HCT116 (cell line): ENCODE measurements around the gene CEMIP2. TPM values are rescaled to one million over a fixed set of nuclear protein-coding genes. Genes with fewer than 3 reads are reported as not detected.

ENCODE experiments used
- ATAC-seq: fragments of 200-7000 bp; cut with Tn5 transposase; 2 replicates; pipeline ENCODE4 v1.9.1; 2020; ENCODE audit warnings: mild to moderate bottlenecking, moderate library complexity
- BruUV-seq: library from RNA; stranded (reverse); fragments of 400-500 nt; replicated peaks from 2 replicates; lab custom pipeline; 2021; lab: Mats Ljungman, UMichigan
- CTCF ChIA-PET: fragments of 300-600 bp; sonication (Branson Sonifier 250); formaldehyde crosslinking; loops from one replicate; lab custom pipeline; 2021; ENCODE audit warnings: antibody characterized with exemption; lab: Charles Lee
- POLR2A ChIA-PET: fragments of 300-600, 350-600 bp; sonication (Branson Sonifier 250); formaldehyde crosslinking; loops from one replicate; lab custom pipeline; 2021; ENCODE audit warnings: antibody characterized with exemption; lab: Charles Lee
- RAD21 ChIA-PET, 2 experiments: fragments of 300-600 bp; sonication (Branson Sonifier 250); formaldehyde crosslinking; loops; one replicate each; lab custom pipeline; 2023; ENCODE audit warnings: low total read pairs in 2 of 2; ENCODE audit not compliant: uncharacterized antibody in 2 of 2, unreplicated experiment in 2 of 2, low non-redundant PET in 1 of 2; lab: Charles Lee
- DNase-seq: peaks from one replicate; pipeline ENCODE4 v3.0.0-alpha.2; 2010; ENCODE audit warnings: low read depth, low spot score
- H2AFZ ChIP-seq: fragments of 200-600 bp; shearing (Covaris generic), sonication (generic); 2 replicates; pipeline ENCODE4 v1.6.1; 2017; ENCODE audit warnings: low read depth, mixed run types, mixed read lengths, antibody characterized with exemption, low read length; ENCODE audit not compliant: poor library complexity, severe bottlenecking
- H3K27ac ChIP-seq: 2 replicates; pipeline ENCODE4 v1.5.1; 2012; ENCODE audit warnings: low read depth, low read length
- H3K27me3 ChIP-seq: fragments of 200-600 bp; sonication (generic); 2 replicates; pipeline ENCODE4 v1.6.1; 2016; ENCODE audit warnings: mixed run types, low read length, mixed read lengths; ENCODE audit not compliant: insufficient read depth
- H3K36me3 ChIP-seq, 2 experiments: fragments of 200-500 bp in 1 of 2; fragments of 200-600 bp in 1 of 2; sonication (Bioruptor generic) in 1 of 2; sonication (generic) in 1 of 2; 2 replicates each; pipeline versions ENCODE4 v1.5.1 to v1.6.1; 2014 to 2016; ENCODE audit warnings: low read length in 2 of 2, inconsistent platforms in 1 of 2, mixed read lengths in 1 of 2, mixed run types in 1 of 2; ENCODE audit not compliant: insufficient read depth in 2 of 2, control insufficient read depth in 1 of 2
- H3K4me1 ChIP-seq, 2 experiments: fragments of 200-600 bp in 1 of 2; sonication (generic) in 1 of 2; 2 replicates each; pipeline versions ENCODE4 v1.5.1 to v1.6.1; 2012 to 2017; ENCODE audit warnings: low read length in 2 of 2, inconsistent platforms in 1 of 2, mild to moderate bottlenecking in 1 of 2, mixed read lengths in 1 of 2, mixed run types in 1 of 2, moderate library complexity in 1 of 2; ENCODE audit not compliant: insufficient read depth in 2 of 2, control insufficient read depth in 1 of 2
- H3K4me2 ChIP-seq: fragments of 200-600 bp; sonication (generic); 2 replicates; pipeline ENCODE4 v1.6.1; 2017; ENCODE audit warnings: mixed run types, low read length, mixed read lengths
- H3K4me3 ChIP-seq, 2 experiments: fragments of 200-600 bp in 1 of 2; sonication (generic) in 1 of 2; replicated peaks in 1 of 2; 2 replicates each; pipeline ENCODE4 v1.5.1; 2011 to 2016; ENCODE audit warnings: low read length in 2 of 2, control low read depth in 1 of 2, low read depth in 1 of 2, mild to moderate bottlenecking in 1 of 2, mixed read lengths in 1 of 2, mixed run types in 1 of 2
- H3K79me2 ChIP-seq: fragments of 200-600 bp; sonication (generic); 2 replicates; pipeline ENCODE4 v1.6.1; 2017; ENCODE audit warnings: mild to moderate bottlenecking, mixed run types, low read length, moderate library complexity, mixed read lengths; ENCODE audit not compliant: insufficient read depth
- H3K9ac ChIP-seq: fragments of 200-600 bp; sonication (generic); 2 replicates; pipeline ENCODE4 v1.6.1; 2016; ENCODE audit warnings: low read length, mixed read lengths
- H3K9me2 ChIP-seq: fragments of 200-600 bp; sonication (generic), shearing (Covaris generic); 2 replicates; pipeline ENCODE4 v1.6.1; 2017; ENCODE audit warnings: mixed run types, mild to moderate bottlenecking, moderate library complexity; ENCODE audit not compliant: insufficient read depth
- H3K9me3 ChIP-seq, 2 experiments: fragments of 200-500 bp in 1 of 2; fragments of 200-600 bp in 1 of 2; sonication (Bioruptor generic) in 1 of 2; sonication (generic) in 1 of 2; 2 replicates each; pipeline ENCODE4 v1.6.1; 2014 to 2017; ENCODE audit warnings: low read length in 2 of 2, mixed read lengths in 2 of 2, inconsistent platforms in 1 of 2, low read depth in 1 of 2, mild to moderate bottlenecking in 1 of 2, mixed run types in 1 of 2, moderate library complexity in 1 of 2; ENCODE audit not compliant: control insufficient read depth in 1 of 2, insufficient read depth in 1 of 2
- H4K20me1 ChIP-seq: fragments of 200-600 bp; sonication (generic), shearing (Covaris generic); 2 replicates; pipeline ENCODE4 v1.6.1; 2017; ENCODE audit warnings: mixed run types, mild to moderate bottlenecking, moderate library complexity; ENCODE audit not compliant: insufficient read depth
- CBX3 ChIP-seq: IDR thresholded peaks from 2 replicates; pipeline ENCODE4 v1.6.1; 2012; ENCODE audit warnings: low read depth
- CEBPB ChIP-seq: IDR thresholded peaks from 2 replicates; pipeline ENCODE4 v1.6.1; 2012; ENCODE audit warnings: low read depth
- ELF1 ChIP-seq: IDR thresholded peaks from 2 replicates; pipeline ENCODE4 v1.6.1; 2012; ENCODE audit warnings: low read depth, borderline replicate concordance
- EZH2 ChIP-seq: fragments of 200-600 bp; sonication (generic); IDR thresholded peaks from 2 replicates; pipeline ENCODE4 v1.6.1; 2017; ENCODE audit warnings: antibody characterized with exemption, mixed run types
- JUND ChIP-seq: IDR thresholded peaks from 2 replicates; pipeline ENCODE4 v1.6.1; 2012
- POLR2A ChIP-seq: IDR thresholded peaks from 2 replicates; pipeline ENCODE4 v1.7.0; 2011; ENCODE audit warnings: borderline replicate concordance; ENCODE audit not compliant: insufficient read depth, insufficient read length; ENCODE audit errors: extremely low read depth
- RAD21 ChIP-seq: IDR thresholded peaks from 2 replicates; pipeline ENCODE4 v1.6.1; 2012; ENCODE audit warnings: low read depth, mild to moderate bottlenecking
- YY1 ChIP-seq: IDR thresholded peaks from 2 replicates; pipeline ENCODE4 v1.6.1; 2011; ENCODE audit warnings: low read length, low read depth, moderate library complexity, mild to moderate bottlenecking; ENCODE audit not compliant: insufficient replicate concordance; ENCODE audit errors: extremely low read depth
- ZBTB33 ChIP-seq: IDR thresholded peaks from 2 replicates; pipeline ENCODE4 v1.6.1; 2011; ENCODE audit warnings: mild to moderate bottlenecking, low read length, moderate library complexity; ENCODE audit not compliant: insufficient replicate concordance; ENCODE audit errors: extremely low read depth
- ZNF274 ChIP-seq: fragments of 200-500 bp; sonication (Bioruptor generic); IDR thresholded peaks from 2 replicates; pipeline ENCODE4 v1.6.1; 2014; ENCODE audit warnings: mild to moderate bottlenecking, low read depth, low read length, inconsistent platforms
- intact Hi-C: fragments of 100-400 bp; cut with micrococcal nuclease; formaldehyde crosslinking; loops from 2 replicates; pipeline ENCODE4 v1.10.0; 2022
- total RNA-seq: library from RNA; stranded (reverse); gene quantifications from one replicate; pipeline ENCODE4 v1.2.1, GENCODE V29; 2021; ENCODE audit not compliant: unreplicated experiment
- TF ChIP-seq, protein P1 (sequence below): IDR thresholded peaks from 2 replicates; pipeline ENCODE4 v1.6.1; 2012
- TF ChIP-seq, protein P2 (sequence below): IDR thresholded peaks from 2 replicates; pipeline ENCODE4 v1.6.1; 2012

The CEMIP2 gene
- total RNA-seq, 1 experiment from 2014 or later = 14.3 TPM

GRCh38 chr9:71664566-71664965, 103.7 kb downstream of the CEMIP2 start:
- intact Hi-C loops = no loop called here
- ATAC-seq (no peak), DNase-seq (no peak)
- no peaks in the 10 kb centered on the region for H4K20me1 ChIP-seq
- ChIA-PET CTCF (no interaction called here), POLR2A (no interaction called here), RAD21 (no interaction called here)
- H3K4me2 ChIP-seq = no peak overlapping the region
- no peaks in the 10 kb centered on the region for H3K79me2 ChIP-seq
- H3K36me3 ChIP-seq = no peaks in the 10 kb centered on the region
- no peak overlapping the region for H3K9ac ChIP-seq
- H2AFZ ChIP-seq = no peak overlapping the region
- no TSS peak for BruUV-seq
- no peaks in the 10 kb centered on the region for H3K9me3 ChIP-seq
- H3K4me1 ChIP-seq = peaks cover 0 to 4% of the 10 kb centered on the region in 2 experiments; a peak in 1 of 4 replicates
- TF ChIP-seq ZBTB33 (no peak), RAD21 (no peak), YY1 (no peak)
- no peak overlapping the region for H3K27ac ChIP-seq
- H3K27me3 ChIP-seq = no peaks in the 10 kb centered on the region
- H3K9me2 ChIP-seq = no peaks in the 10 kb centered on the region
- H3K4me3 ChIP-seq = no peak overlapping the region

- CTCF ChIA-PET = no interaction called here
- intact Hi-C loops = no loop called here
- H3K9me2 ChIP-seq = no peaks in the 10 kb centered on the region
- H2AFZ ChIP-seq = no peak overlapping the region
- POLR2A ChIA-PET = no interaction called here
- H3K79me2 ChIP-seq = no peaks in the 10 kb centered on the region
- no peaks in the 10 kb centered on the region for H4K20me1 ChIP-seq
- H3K9ac ChIP-seq = no peak overlapping the region
- H3K4me1 ChIP-seq = no peaks in the 10 kb centered on the region
- no peak overlapping the region for H3K4me3 ChIP-seq
- H3K36me3 ChIP-seq = no peaks in the 10 kb centered on the region
- H3K27ac ChIP-seq = no peak overlapping the region
- no peak for DNase-seq
- no peaks in the 10 kb centered on the region for H3K9me3 ChIP-seq
- no peak overlapping the region for H3K4me2 ChIP-seq
- ATAC-seq = no peak
- no peaks in the 10 kb centered on the region for H3K27me3 ChIP-seq
- TF ChIP-seq ZNF274 = no peak
- TF ChIP-seq POLR2A = no peak
- TF ChIP-seq, protein P1, sequence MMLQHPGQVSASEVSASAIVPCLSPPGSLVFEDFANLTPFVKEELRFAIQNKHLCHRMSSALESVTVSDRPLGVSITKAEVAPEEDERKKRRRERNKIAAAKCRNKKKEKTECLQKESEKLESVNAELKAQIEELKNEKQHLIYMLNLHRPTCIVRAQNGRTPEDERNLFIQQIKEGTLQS = no peak
- TF ChIP-seq CBX3 = no peak
- no peak for TF ChIP-seq ELF1
- TF ChIP-seq CEBPB = no peak
- no peak for TF ChIP-seq JUND
- TF ChIP-seq, protein P2, sequence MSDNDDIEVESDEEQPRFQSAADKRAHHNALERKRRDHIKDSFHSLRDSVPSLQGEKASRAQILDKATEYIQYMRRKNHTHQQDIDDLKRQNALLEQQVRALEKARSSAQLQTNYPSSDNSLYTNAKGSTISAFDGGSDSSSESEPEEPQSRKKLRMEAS = no peak
- no peak for TF ChIP-seq EZH2
- RAD21 ChIA-PET = no interaction called here
- no TSS peak for BruUV-seq
Observed at GRCh38 chr9:71663931-71664459, 104.3 kb downstream of the CEMIP2 start.
